ENCODE measurements around the gene IGFN1.
A peak's percentile ranks its signal among the peaks of the same experiment; 100 is the strongest.

Gene IGFN1

GRCh38 chr1:201208236-201208635 lies 17.6 kb downstream of the IGFN1 start:
- DNase-seq (ENCODE audit: low read depth) = no peak
- H3K4me3 ChIP-seq (ENCODE audit: low read depth, low read length) = no peak overlapping the region
- no peak for TF ChIP-seq CTCF (IDR thresholded peaks at IDR 0.05; ENCODE audit: control insufficient read depth, extremely low read depth, insufficient read depth)

GRCh38 chr1:201212056-201212455 lies 21.4 kb downstream of the IGFN1 start:
- H3K4me3 ChIP-seq (ENCODE audit: low read depth, low read length) = no peak overlapping the region
- TF ChIP-seq CTCF (IDR thresholded peaks at IDR 0.05; ENCODE audit: control insufficient read depth, extremely low read depth, insufficient read depth) = no peak
- DNase-seq (ENCODE audit: low read depth) = no peak

GRCh38 chr1:201212461-201213055 lies 21.9 kb downstream of the IGFN1 start:
- H3K4me3 ChIP-seq (ENCODE audit: low read depth, low read length) = no peak overlapping the region
- DNase-seq (ENCODE audit: low read depth) = no peak
- TF ChIP-seq CTCF (IDR thresholded peaks at IDR 0.05; ENCODE audit: control insufficient read depth, extremely low read depth, insufficient read depth) = no peak

GRCh38 chr1:201213106-201213770 lies 22.6 kb downstream of the IGFN1 start:
- no peak for TF ChIP-seq CTCF (IDR thresholded peaks at IDR 0.05; ENCODE audit: control insufficient read depth, extremely low read depth, insufficient read depth)
- DNase-seq (ENCODE audit: low read depth) = no peak
- no peak overlapping the region for H3K4me3 ChIP-seq (ENCODE audit: low read depth, low read length)

GRCh38 chr1:201213926-201214325 lies 23.3 kb downstream of the IGFN1 start:
- TF ChIP-seq CTCF (IDR thresholded peaks at IDR 0.05; ENCODE audit: control insufficient read depth, extremely low read depth, insufficient read depth) = no peak
- DNase-seq (ENCODE audit: low read depth) = no peak
- H3K4me3 ChIP-seq (ENCODE audit: low read depth, low read length) = no peak overlapping the region

- H3K4me3 ChIP-seq (ENCODE audit: low read depth, low read length) = no peak overlapping the region
- no peak for DNase-seq (ENCODE audit: low read depth)
- TF ChIP-seq CTCF (IDR thresholded peaks at IDR 0.05; ENCODE audit: control insufficient read depth, extremely low read depth, insufficient read depth) = 0 out of 2 replicates have a peak, but pooled peaks have one; percentile 11
Measured at GRCh38 chr1:201214461-201214860, 23.8 kb downstream of the IGFN1 start.

- TF ChIP-seq CTCF (IDR thresholded peaks at IDR 0.05; ENCODE audit: control insufficient read depth, extremely low read depth, insufficient read depth) = no peak
- no peak for DNase-seq (ENCODE audit: low read depth)
Measured at GRCh38 chr1:201214886-201215285, 24.3 kb downstream of the IGFN1 start.

More at GRCh38 chr1:201214886-201215285, 24.3 kb downstream of the IGFN1 start:
- H3K4me3 ChIP-seq (ENCODE audit: low read depth, low read length) = no peak overlapping the region

Data from LNCaP clone FGC (cell line).